ENCODE measurements around the gene PRPF40B. TPM values are rescaled to one million over a fixed set of nuclear protein-coding genes. Genes with fewer than 3 reads are reported as not detected.

The PRPF40B gene
- polyA plus RNA-seq = 2.3 and 6.7 TPM in 2 replicates

GRCh38 chr12:49623142-49623904, at the start of gene PRPF40B:
TSS of gene PRPF40B (plus strand) at chr12:49623561. CDS start at chr12:49623591, 30 bp downstream.

GRCh38 chr12:49605539-49605938, 17.8 kb upstream of the PRPF40B start, which contains the start of gene FAM186B:
TSS of gene FAM186B (minus strand) at chr12:49605639. CDS start at chr12:49605477, 162 bp downstream.

Other genes starting within 250 kb of the PRPF40B start
- 1.3 TPM in 1 of 2 replicates, not detected in the other for gene KCNH3, start 84.5 kb upstream of the PRPF40B start, polyA plus RNA-seq
- gene MCRS1, start 55.4 kb upstream of the PRPF40B start, polyA plus RNA-seq = 12.5 and 13.0 TPM in 2 replicates
- gene FAM186B, start 17.9 kb upstream of the PRPF40B start, polyA plus RNA-seq = 0.24 TPM in 1 of 2 replicates, not detected in the other
- gene FMNL3, start 83.8 kb downstream of the PRPF40B start, polyA plus RNA-seq = 0.03 and 0.60 TPM in 2 replicates
- gene TMBIM6, start 118.0 kb downstream of the PRPF40B start, polyA plus RNA-seq = 465 and 709 TPM in 2 replicates
- 0.22 and 0.59 TPM in 2 replicates for gene NCKAP5L, start 204.9 kb downstream of the PRPF40B start, polyA plus RNA-seq
- 0.66 and 2.3 TPM in 2 replicates for gene BCDIN3D, start 219.5 kb downstream of the PRPF40B start, polyA plus RNA-seq

Measured in Purkinje cell (primary cell).